Rectal smooth muscle tissue (tissue), 1 donor: ENCODE measurements around the gene CLEC20A.

Experiments used
- H3K27ac ChIP-seq: one replicate; pipeline ENCODE4 v1.7.0; 2013; ENCODE audit warnings: low read depth, low read length, inconsistent platforms
- H3K27me3 ChIP-seq: one replicate; pipeline ENCODE4 v1.7.0; 2013; ENCODE audit warnings: low read length; ENCODE audit not compliant: control insufficient read depth, insufficient read depth
- H3K36me3 ChIP-seq: one replicate; pipeline ENCODE4 v1.7.0; 2013; ENCODE audit warnings: low read length; ENCODE audit not compliant: control insufficient read depth, insufficient read depth
- H3K4me1 ChIP-seq: one replicate; pipeline ENCODE4 v1.7.0; 2013; ENCODE audit warnings: low read length; ENCODE audit not compliant: control insufficient read depth, insufficient read depth
- H3K4me3 ChIP-seq: one replicate; pipeline ENCODE4 v1.7.0; 2013; ENCODE audit warnings: low read length
- H3K9ac ChIP-seq: one replicate; pipeline ENCODE4 v1.7.0; 2013; ENCODE audit warnings: low read length

Gene CLEC20A

DNA sequence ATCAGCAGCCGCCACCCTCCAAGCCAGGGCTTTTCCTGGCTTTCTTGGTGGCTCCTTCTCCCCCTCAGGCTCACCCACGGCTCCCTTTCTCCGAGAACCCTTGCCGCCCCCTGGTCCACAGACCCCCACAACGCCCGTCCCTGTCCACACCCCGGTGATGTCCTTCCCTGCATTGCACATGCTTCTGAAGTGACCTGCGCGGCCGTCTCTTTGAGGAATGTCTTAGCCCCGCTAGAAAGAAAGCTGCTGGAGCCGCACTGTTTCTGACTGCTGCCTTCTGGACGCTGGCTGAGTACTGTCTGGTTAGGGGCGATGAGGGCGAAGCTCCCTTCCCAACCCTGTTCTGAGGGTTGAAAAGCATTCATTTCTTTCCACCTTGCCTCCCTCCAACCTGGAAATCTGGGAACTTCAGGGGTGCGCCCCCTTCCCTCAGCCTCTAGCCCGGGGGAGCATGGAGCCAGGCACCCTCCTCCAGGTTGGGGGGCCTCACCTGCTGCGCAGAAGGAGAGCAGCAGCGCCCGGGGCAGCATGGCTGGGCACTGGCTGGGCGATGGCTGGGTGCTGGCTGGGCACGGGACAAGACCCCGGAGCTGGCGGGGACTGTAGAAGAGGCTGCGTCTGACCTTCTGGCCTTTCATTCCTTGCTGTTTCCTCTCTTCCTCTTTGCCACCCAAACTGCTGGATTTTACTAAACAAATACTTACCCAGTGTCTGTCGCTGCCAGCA lies at the start of gene CLEC20A:
CLEC20A (minus strand) TSS at position 555 of the 726 bp plus-strand sequence; CDS start at position 530, 25 bp downstream.
- Histone ChIP-seq H3K4me1 (no peaks in the 10 kb centered on the region), H3K4me3 (no peak within 1 kb of the TSS), H3K9ac (no peak within 1 kb of the TSS), H3K27me3 (no peaks in the 10 kb centered on the region), H3K27ac (no peak within 1 kb of the TSS), H3K36me3 (no peaks in the 10 kb centered on the region)

GRCh38 chr1:178544531-178544930 lies 47.8 kb upstream of the CLEC20A start:
- no peak overlapping the region for H3K9ac ChIP-seq

GRCh38 chr1:178543290-178543607 lies 46.5 kb upstream of the CLEC20A start:
- H3K36me3 ChIP-seq: peaks cover under 1% of the 10 kb centered on the region
- H3K27me3 ChIP-seq: no peaks in the 10 kb centered on the region
- peaks cover 7% of the 10 kb centered on the region for H3K4me1 ChIP-seq
- peak overlapping the region; percentile 71 for H3K27ac ChIP-seq
- peak overlapping the region; percentile 69 for H3K4me3 ChIP-seq
- H3K9ac ChIP-seq: no peak overlapping the region

More at GRCh38 chr1:178544531-178544930, 47.8 kb upstream of the CLEC20A start:
- Histone ChIP-seq H3K27me3 (no peaks in the 10 kb centered on the region), H3K4me3 (no peak overlapping the region), H3K4me1 (peaks cover 7% of the 10 kb centered on the region), H3K36me3 (peaks cover 4% of the 10 kb centered on the region), H3K27ac (peak overlapping the region; percentile 66)

DNA sequence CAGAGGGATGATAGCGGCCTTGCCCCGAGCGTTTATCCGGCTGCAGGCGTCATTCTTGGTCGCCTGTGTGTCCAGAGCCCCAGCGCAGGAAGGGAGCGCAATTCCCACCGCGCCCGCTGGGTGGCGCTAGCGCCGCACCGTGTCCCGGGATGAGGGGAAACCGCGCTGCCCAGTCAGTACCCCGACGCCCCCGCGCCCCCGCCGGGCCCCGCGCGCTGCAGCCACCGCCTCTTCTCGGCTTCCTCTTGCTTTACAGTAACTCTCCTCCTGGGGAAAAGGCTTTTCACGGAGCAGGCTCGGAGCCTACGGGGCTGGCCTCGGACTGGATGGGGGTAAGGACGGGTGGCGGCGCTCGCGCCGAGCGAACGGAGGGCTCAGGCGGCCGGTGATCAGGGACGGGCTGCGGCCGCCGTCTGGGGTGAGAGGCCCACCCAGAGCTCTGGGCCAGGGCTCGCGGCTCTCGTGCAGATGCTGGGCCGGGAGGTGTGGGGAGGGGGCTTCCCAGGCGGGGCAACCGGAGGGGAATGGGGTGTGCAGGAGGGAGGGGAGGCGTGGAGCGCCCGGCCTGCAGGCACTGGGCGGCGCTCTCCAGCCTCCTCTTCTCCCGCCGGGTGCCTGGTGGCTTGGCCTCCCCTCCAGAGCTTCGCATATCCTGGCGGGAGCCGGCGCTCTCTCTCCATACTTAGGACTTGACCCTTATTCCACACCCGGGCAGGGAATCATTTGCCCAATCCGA lies 46.0 kb upstream of the CLEC20A start:
- no peaks in the 10 kb centered on the region for H3K36me3 ChIP-seq
- H3K27me3 ChIP-seq: no peaks in the 10 kb centered on the region
- H3K9ac ChIP-seq: peak overlapping the region; percentile 55
- peaks cover 7% of the 10 kb centered on the region for H3K4me1 ChIP-seq
- H3K27ac ChIP-seq: peak overlapping the region; percentile 71
- peak overlapping the region; percentile 69 for H3K4me3 ChIP-seq

DNA sequence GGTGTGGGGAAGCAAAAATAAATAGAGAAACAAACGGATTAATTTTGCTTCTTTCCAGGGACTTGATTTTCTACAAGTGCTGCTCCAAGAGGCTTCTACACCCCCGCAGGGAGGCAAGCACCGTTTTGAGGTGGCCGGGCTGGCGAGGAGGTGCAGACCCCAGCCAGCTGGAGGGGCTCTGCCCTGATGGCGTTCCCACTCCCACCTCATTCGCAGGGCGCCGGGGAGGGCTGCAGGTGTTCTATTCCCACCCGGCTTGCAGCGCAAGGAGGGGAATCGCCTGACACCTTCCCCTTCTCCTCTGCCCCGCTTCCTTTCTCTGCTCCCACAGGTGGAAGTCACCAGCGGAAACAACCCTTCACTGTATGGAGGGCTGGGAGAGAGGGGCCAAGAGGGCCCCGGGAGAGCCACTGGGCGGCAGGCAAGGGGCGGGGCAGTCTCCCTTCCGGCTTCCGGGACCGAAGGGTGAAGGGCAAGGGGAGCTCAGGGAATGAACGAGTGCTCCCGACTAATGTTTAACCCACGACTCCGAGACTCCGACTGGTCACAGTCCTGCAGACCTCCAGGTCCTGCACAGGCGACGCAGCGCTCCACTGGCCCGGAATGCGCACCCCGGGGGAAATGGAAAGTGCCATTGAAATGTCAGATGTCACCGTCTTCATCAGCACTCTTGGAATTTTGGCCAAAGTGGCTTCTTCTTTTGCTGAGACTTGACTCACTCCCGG lies 45.2 kb upstream of the CLEC20A start:
- Histone ChIP-seq H3K9ac (peak overlapping the region; percentile 55), H3K4me1 (peaks cover 7% of the 10 kb centered on the region), H3K27ac (peak overlapping the region; percentile 30), H3K4me3 (peak overlapping the region; percentile 69), H3K27me3 (no peaks in the 10 kb centered on the region), H3K36me3 (no peaks in the 10 kb centered on the region)

GRCh38 chr1:178541379-178541778 lies 44.6 kb upstream of the CLEC20A start:
- Histone ChIP-seq H3K27me3 (no peaks in the 10 kb centered on the region), H3K4me3 (peak overlapping the region; percentile 69), H3K4me1 (peaks cover 7% of the 10 kb centered on the region), H3K9ac (peak overlapping the region; percentile 55), H3K36me3 (no peaks in the 10 kb centered on the region), H3K27ac (no peak overlapping the region)

GRCh38 chr1:178540646-178541045 lies 43.9 kb upstream of the CLEC20A start:
- H3K9ac ChIP-seq: no peak overlapping the region
- H3K27ac ChIP-seq: no peak overlapping the region
- H3K4me3 ChIP-seq: no peak overlapping the region
- no peaks in the 10 kb centered on the region for H3K27me3 ChIP-seq
- no peaks in the 10 kb centered on the region for H3K36me3 ChIP-seq
- H3K4me1 ChIP-seq: peaks cover 7% of the 10 kb centered on the region

- H3K27ac ChIP-seq: no peak overlapping the region
- H3K4me3 ChIP-seq: no peak overlapping the region
- no peak overlapping the region for H3K9ac ChIP-seq
- peaks cover 5% of the 10 kb centered on the region for H3K4me1 ChIP-seq
- H3K27me3 ChIP-seq: no peaks in the 10 kb centered on the region
- H3K36me3 ChIP-seq: no peaks in the 10 kb centered on the region
These were observed 43.4 kb upstream of the CLEC20A start for GRCh38 chr1:178540204-178540603.

DNA sequence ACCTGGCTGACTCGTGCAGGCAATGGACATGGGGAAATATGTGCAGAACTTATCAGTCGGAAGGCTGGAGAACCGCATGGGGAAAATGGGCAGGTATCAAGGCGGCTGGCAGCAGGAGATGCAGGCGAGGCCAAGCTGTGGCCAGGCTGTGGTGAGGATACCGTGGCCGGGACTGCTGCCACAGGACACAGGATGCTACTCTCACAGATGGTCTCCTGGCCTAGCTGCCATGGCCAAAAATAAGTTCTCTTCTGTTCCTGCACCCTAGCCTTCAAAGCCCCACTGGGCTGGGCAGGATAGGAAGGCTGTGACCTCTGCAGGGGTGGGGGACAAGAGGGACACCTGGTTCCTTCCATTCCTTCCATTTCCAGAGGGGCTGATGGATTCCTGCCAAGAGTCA lies 42.5 kb upstream of the CLEC20A start:
- Histone ChIP-seq H3K36me3 (no peaks in the 10 kb centered on the region), H3K27me3 (no peaks in the 10 kb centered on the region), H3K4me1 (no peaks in the 10 kb centered on the region), H3K27ac (no peak overlapping the region), H3K4me3 (no peak overlapping the region), H3K9ac (no peak overlapping the region)

GRCh38 chr1:178538192-178538916 lies 41.6 kb upstream of the CLEC20A start:
- Histone ChIP-seq H3K4me1 (no peaks in the 10 kb centered on the region), H3K27ac (no peak overlapping the region), H3K9ac (no peak overlapping the region), H3K4me3 (no peak overlapping the region), H3K27me3 (no peaks in the 10 kb centered on the region), H3K36me3 (no peaks in the 10 kb centered on the region)

GRCh38 chr1:178537382-178538090 lies 40.8 kb upstream of the CLEC20A start:
- H3K9ac ChIP-seq: no peak overlapping the region
- no peaks in the 10 kb centered on the region for H3K27me3 ChIP-seq
- no peaks in the 10 kb centered on the region for H3K4me1 ChIP-seq
- H3K36me3 ChIP-seq: no peaks in the 10 kb centered on the region
- no peak overlapping the region for H3K4me3 ChIP-seq
- no peak overlapping the region for H3K27ac ChIP-seq
